H9 (cell line): Measurements from ENCODE around the gene HGF. TPM values are rescaled to one million over a fixed set of nuclear protein-coding genes. Genes with fewer than 3 reads are reported as not detected.

ENCODE experiments used
- DNase-seq: peaks from one replicate; pipeline ENCODE4 v3.0.0-alpha.2; 2017
- H2AFZ ChIP-seq: one replicate; pipeline ENCODE4 v1.6.1; 2013; ENCODE audit warnings: mild to moderate bottlenecking, low read length, control low read depth, moderate library complexity
- H2AK5ac ChIP-seq: 2 replicates; pipeline ENCODE4 v1.6.1; 2013; ENCODE audit warnings: low read length, control low read depth, mixed read lengths; ENCODE audit not compliant: insufficient read length
- H2BK120ac ChIP-seq: one replicate; pipeline ENCODE4 v1.6.1; 2013; ENCODE audit warnings: low read depth, mild to moderate bottlenecking, low read length, control low read depth, inconsistent platforms; ENCODE audit not compliant: poor library complexity, severe bottlenecking
- H2BK12ac ChIP-seq: 2 replicates; pipeline ENCODE4 v1.6.1; 2013; ENCODE audit warnings: low read length, control low read depth, mixed read lengths, low read depth; ENCODE audit not compliant: insufficient read length
- H2BK15ac ChIP-seq: 2 replicates; pipeline ENCODE4 v1.6.1; 2013; ENCODE audit warnings: low read depth, low read length, control low read depth
- H2BK20ac ChIP-seq: one replicate; pipeline ENCODE4 v1.6.1; 2013; ENCODE audit warnings: low read depth, mild to moderate bottlenecking, low read length, control low read depth, inconsistent platforms; ENCODE audit not compliant: poor library complexity, severe bottlenecking
- H2BK5ac ChIP-seq: 2 replicates; pipeline ENCODE4 v1.6.1; 2013; ENCODE audit warnings: low read length, control low read depth, mixed read lengths; ENCODE audit not compliant: insufficient read length
- H3K14ac ChIP-seq: 2 replicates; pipeline ENCODE4 v1.6.1; 2013; ENCODE audit warnings: low read length, control low read depth; ENCODE audit not compliant: insufficient read depth
- H3K18ac ChIP-seq: 2 replicates; pipeline ENCODE4 v1.6.1; 2013; ENCODE audit warnings: low read depth, mild to moderate bottlenecking, mixed read lengths, low read length, control low read depth; ENCODE audit not compliant: insufficient read length
- H3K23ac ChIP-seq: 2 replicates; pipeline ENCODE4 v1.6.1; 2013; ENCODE audit warnings: low read length, control low read depth, mixed read lengths, low read depth; ENCODE audit not compliant: insufficient read length
- H3K23me2 ChIP-seq: 2 replicates; pipeline ENCODE4 v1.6.1; 2013; ENCODE audit warnings: low read depth, mild to moderate bottlenecking, mixed read lengths, low read length, control low read depth; ENCODE audit not compliant: insufficient read length, poor library complexity, severe bottlenecking
- H3K27ac ChIP-seq: 2 replicates; pipeline ENCODE4 v1.5.1; 2013; ENCODE audit warnings: low read length, control low read depth, mixed read lengths, low read depth; ENCODE audit not compliant: insufficient read length
- H3K27me3 ChIP-seq: 2 replicates; pipeline ENCODE4 v1.6.1; 2013; ENCODE audit warnings: low read length, control low read depth, inconsistent platforms; ENCODE audit not compliant: insufficient read depth
- H3K4ac ChIP-seq: 2 replicates; pipeline ENCODE4 v1.6.1; 2013; ENCODE audit warnings: low read depth, mild to moderate bottlenecking, control low read depth, inconsistent platforms, low read length, moderate library complexity
- H3K4me1 ChIP-seq: 2 replicates; pipeline ENCODE4 v1.6.1; 2013; ENCODE audit warnings: low read length, control low read depth, inconsistent platforms; ENCODE audit not compliant: insufficient read depth
- H3K4me2 ChIP-seq: 2 replicates; pipeline ENCODE4 v1.6.1; 2013; ENCODE audit warnings: low read length, control low read depth, mixed read lengths; ENCODE audit not compliant: insufficient read length, insufficient read depth
- H3K56ac ChIP-seq: 2 replicates; pipeline ENCODE4 v1.6.1; 2013; ENCODE audit warnings: low read depth, mild to moderate bottlenecking, mixed read lengths, low read length, control low read depth; ENCODE audit not compliant: insufficient read length
- H3K79me1 ChIP-seq: 2 replicates; pipeline ENCODE4 v1.6.1; 2013; ENCODE audit warnings: low read depth, mild to moderate bottlenecking, moderate library complexity, low read length, control low read depth, inconsistent platforms; ENCODE audit not compliant: insufficient read depth, poor library complexity, severe bottlenecking
- H3K79me2 ChIP-seq: 2 replicates; pipeline ENCODE4 v1.6.1; 2013; ENCODE audit warnings: low read length, control low read depth, inconsistent platforms; ENCODE audit not compliant: insufficient read depth
- H3K9ac ChIP-seq: 2 replicates; pipeline ENCODE4 v1.6.1; 2013; ENCODE audit warnings: low read length, control low read depth, mixed read lengths; ENCODE audit not compliant: insufficient read length; ENCODE audit errors: extremely low read depth
- H3K9me3 ChIP-seq: one replicate; pipeline ENCODE4 v1.6.1; 2013; ENCODE audit warnings: low read depth, low read length, inconsistent platforms; ENCODE audit not compliant: control insufficient read depth
- H3T11ph ChIP-seq: one replicate; pipeline ENCODE4 v1.6.1; 2013; ENCODE audit warnings: mild to moderate bottlenecking, low read length, control low read depth, inconsistent platforms
- H4K20me1 ChIP-seq: one replicate; pipeline ENCODE4 v1.6.1; 2013; ENCODE audit not compliant: control insufficient read depth, insufficient read length, insufficient read depth
- H4K5ac ChIP-seq: 2 replicates; pipeline ENCODE4 v1.6.1; 2013; ENCODE audit warnings: low read depth, mild to moderate bottlenecking, mixed read lengths, low read length, control low read depth; ENCODE audit not compliant: insufficient read length
- H4K8ac ChIP-seq: replicated peaks from 2 replicates; pipeline ENCODE4 v1.6.1; 2013; ENCODE audit warnings: low read length, control low read depth, mixed read lengths, low read depth; ENCODE audit not compliant: insufficient read length
- H4K91ac ChIP-seq: 2 replicates; pipeline ENCODE4 v1.6.1; 2013; ENCODE audit warnings: low read depth, mild to moderate bottlenecking, moderate library complexity, mixed read lengths, low read length, control low read depth; ENCODE audit not compliant: insufficient read length
- H3K27ac Mint-ChIP-seq, 3 experiments: 2 replicates in 2 of 3; 3 replicates in 1 of 3; pipeline ENCODE4 v1.8.0; 2020 to 2021; ENCODE audit warnings: mixed read lengths in 3 of 3, mild to moderate bottlenecking in 1 of 3, moderate library complexity in 1 of 3
- H3K27me3 Mint-ChIP-seq: 2 replicates; pipeline ENCODE4 v1.8.0; 2021; ENCODE audit warnings: low read depth, mild to moderate bottlenecking, moderate library complexity, mixed read lengths
- H3K36me3 Mint-ChIP-seq, 3 experiments: 2 replicates in 2 of 3; 3 replicates in 1 of 3; pipeline ENCODE4 v1.8.0; 2020 to 2021; ENCODE audit warnings: low read depth in 3 of 3, mixed read lengths in 3 of 3; ENCODE audit not compliant: insufficient read depth in 1 of 3
- H3K4me1 Mint-ChIP-seq, 2 experiments: 2 replicates each; pipeline ENCODE4 v1.8.0; 2020; ENCODE audit warnings: mixed read lengths in 2 of 2
- H3K4me3 Mint-ChIP-seq, 2 experiments: 2 replicates in 1 of 2; 3 replicates in 1 of 2; pipeline ENCODE4 v1.8.0; 2020 to 2021; ENCODE audit warnings: mild to moderate bottlenecking in 2 of 2, mixed read lengths in 2 of 2, moderate library complexity in 1 of 2
- H3K9me3 Mint-ChIP-seq, 2 experiments: 2 replicates in 1 of 2; 3 replicates in 1 of 2; pipeline ENCODE4 v1.8.0; 2020; ENCODE audit warnings: mild to moderate bottlenecking in 2 of 2, mixed read lengths in 2 of 2, moderate library complexity in 1 of 2
- CTCF ChIP-seq: fragments of 200-600 bp; sonication (generic); conservative IDR thresholded peaks from 3 replicates; pipeline ENCODE4 v1.8.0; 2021; ENCODE audit warnings: antibody characterized with exemption, mild to moderate bottlenecking
- WGBS: extraction: QIAGEN DNeasy Blood & Tissue Kit; methylation state at CpG from one replicate; pipeline ENCODE4 v1.1.7; 2013; ENCODE audit warnings: missing lambda C conversion rate, low lambda C conversion rate, mixed read lengths; ENCODE audit not compliant: insufficient read length; ENCODE audit errors: extremely low coverage; 5-methylcytosine and 5-hydroxymethylcytosine counted together
- total RNA-seq: library from RNA; stranded (reverse); gene quantifications from 2 replicates; pipeline ENCODE4 v1.2.1, GENCODE V29; 2021

Gene HGF
- total RNA-seq, 1 experiment from 2014 or later, result 0.15 TPM

GRCh38 chr7:81694711-81695110, 75.1 kb downstream of the HGF start:
- WGBS, result no CpG with 5 or more reads among the region's 3 CpGs
- Mint-ChIP-seq H3K4me1 (peaks cover 28 to 30% of the 10 kb centered on the region in 2 experiments), H3K36me3 (no peaks in the 10 kb centered on the region), H3K4me3 (no peak overlapping the region), H3K27ac (no peak overlapping the region), H3K9me3 (no peaks in the 10 kb centered on the region; a peak in 1 of 5 replicates), H3K27me3 (no peaks in the 10 kb centered on the region)
- H4K20me1 ChIP-seq, result no peaks in the 10 kb centered on the region
- no peak overlapping the region for H2AFZ ChIP-seq
- H3K27ac ChIP-seq, result no peak overlapping the region
- no peak overlapping the region for H3K14ac ChIP-seq
- no peak overlapping the region for H3K18ac ChIP-seq
- H4K5ac ChIP-seq, result no peak overlapping the region
- H2BK15ac ChIP-seq, result no peak overlapping the region
- H3K23ac ChIP-seq, result no peak overlapping the region
- no peak for TF ChIP-seq CTCF
- H3K23me2 ChIP-seq, result no peaks in the 10 kb centered on the region
- H4K91ac ChIP-seq, result no peak overlapping the region
- H2AK5ac ChIP-seq, result no peak overlapping the region
- peaks cover 4% of the 10 kb centered on the region; the same call in 1 of the 2 replicates for H3K4me1 ChIP-seq
- no peak overlapping the region for H3K4me2 ChIP-seq
- no peak overlapping the region for H2BK5ac ChIP-seq
- no peaks in the 10 kb centered on the region for H3K79me1 ChIP-seq
- no peak overlapping the region for H3K9ac ChIP-seq
- no peaks in the 10 kb centered on the region for H3K79me2 ChIP-seq
- no peak overlapping the region for H2BK120ac ChIP-seq
- H3T11ph ChIP-seq, result no peak overlapping the region
- H3K56ac ChIP-seq, result no peak overlapping the region
- no peaks in the 10 kb centered on the region for H3K27me3 ChIP-seq
- H3K4ac ChIP-seq, result no peak overlapping the region
- H2BK20ac ChIP-seq, result no peak overlapping the region
- no peak overlapping the region for H4K8ac ChIP-seq
- H3K9me3 ChIP-seq, result no peaks in the 10 kb centered on the region
- no peak for DNase-seq
- H2BK12ac ChIP-seq, result no peak overlapping the region
